GM18507 (cell line): ENCODE results near the gene SYTL2.

Source experiments
- DNase-seq: peaks from one replicate; pipeline ENCODE4 v3.0.0; 2011; ENCODE audit warnings: low read depth; ENCODE audit not compliant: insufficient read length; ENCODE audit errors: extremely low spot score
- FAIRE-seq: peaks from 2 replicates; lab custom pipeline; 2011; peaks lifted over from hg19 to GRCh38; lab: Jason Lieb, UNC

SYTL2 gene

GRCh38 chr11:85745626-85746025 lies 65.3 kb downstream of the SYTL2 start:
- DNase-seq (no peak), FAIRE-seq (no peak)

DNA sequence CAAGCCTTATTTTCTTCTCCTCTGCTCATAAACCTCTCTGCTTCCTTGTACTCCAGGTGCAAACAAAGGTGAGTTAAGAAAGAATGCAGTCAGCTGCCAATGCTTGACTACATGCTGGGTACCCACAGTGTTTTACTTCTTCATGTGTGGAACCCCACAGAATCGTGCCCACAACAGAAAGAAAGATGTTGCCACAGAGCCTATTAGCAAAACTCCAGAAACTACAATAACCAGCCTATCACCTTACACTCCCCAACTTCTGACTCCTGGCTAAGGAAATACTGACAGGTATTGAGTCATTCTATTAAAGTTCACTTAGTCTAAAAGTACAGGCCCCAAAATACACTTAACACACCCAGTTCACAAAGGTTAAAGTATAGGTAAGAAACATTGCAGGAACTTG lies 68.1 kb downstream of the SYTL2 start:
- DNase-seq: no peak
- no peak for FAIRE-seq

DNA sequence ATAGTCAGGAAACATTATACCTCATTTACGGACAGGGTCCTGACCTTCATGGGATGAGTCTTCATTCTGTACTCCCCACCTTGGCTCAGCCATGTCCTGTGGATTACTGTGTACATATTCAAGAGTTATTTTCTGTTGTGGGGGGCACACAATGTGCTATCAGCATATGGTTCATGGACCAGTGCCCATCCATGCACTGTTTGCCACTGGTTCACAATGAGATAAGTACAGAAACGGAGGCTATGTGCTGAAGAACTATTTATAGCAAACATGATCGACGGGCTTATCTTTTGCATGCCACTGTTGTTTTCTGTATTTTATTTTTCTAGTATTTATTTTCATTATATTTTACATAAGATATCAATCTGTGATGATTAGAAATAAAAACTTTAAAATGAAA lies 68.6 kb downstream of the SYTL2 start:
- FAIRE-seq (no peak), DNase-seq (no peak)

GRCh38 chr11:85740481-85741400 lies 70.2 kb downstream of the SYTL2 start:
- DNase-seq: no peak
- no peak for FAIRE-seq

GRCh38 chr11:85737738-85738137 lies 73.2 kb downstream of the SYTL2 start:
- FAIRE-seq: no peak
- DNase-seq: no peak

DNA sequence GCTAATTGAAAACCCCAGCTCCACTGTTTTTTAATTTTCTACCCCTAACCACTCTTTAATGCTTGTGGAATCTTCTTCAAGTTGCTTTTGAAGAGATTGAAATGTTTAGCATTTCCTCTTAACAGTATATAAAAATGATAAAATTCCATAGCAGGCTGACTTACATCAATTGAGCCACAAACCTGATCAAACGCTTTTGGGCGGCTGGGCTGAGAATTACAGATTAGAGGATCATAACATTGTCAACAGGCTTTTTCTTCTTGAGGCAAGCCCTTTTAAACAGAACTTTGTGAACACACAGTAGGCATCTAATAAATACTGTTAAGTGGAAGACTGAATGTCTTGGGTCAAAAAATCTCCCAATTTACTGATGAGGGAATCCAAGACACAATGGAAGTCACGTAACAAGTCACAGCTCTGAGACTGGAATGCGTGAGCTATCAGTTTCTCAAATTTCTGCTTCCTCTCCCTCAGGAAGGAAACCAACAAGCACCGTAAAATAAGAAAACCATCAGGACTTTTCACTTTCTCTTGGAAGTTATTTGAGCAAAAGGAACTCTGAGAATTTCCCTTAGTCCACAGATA lies 75.0 kb downstream of the SYTL2 start:
- FAIRE-seq: no peak
- no peak for DNase-seq

DNA sequence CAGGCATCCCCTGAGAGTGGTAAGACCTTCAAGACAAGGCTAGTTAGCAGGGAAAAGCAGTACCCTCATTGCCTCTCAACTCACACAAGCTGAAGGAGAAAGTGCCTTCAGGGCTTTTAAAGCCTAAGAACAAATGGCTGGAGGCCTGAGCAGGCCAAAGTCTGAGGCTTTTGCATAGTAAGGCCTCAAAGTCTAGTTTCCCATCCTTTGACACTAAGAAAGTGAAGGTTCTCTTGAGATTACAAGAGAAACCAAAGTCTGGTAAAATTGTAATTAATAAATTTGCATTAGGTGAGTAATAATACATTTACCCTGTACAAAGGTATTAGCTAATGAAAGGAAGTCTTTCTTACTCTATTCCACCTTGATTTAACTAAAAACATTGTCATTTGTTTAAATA lies 78.0 kb downstream of the SYTL2 start:
- DNase-seq (no peak), FAIRE-seq (no peak)

- DNase-seq: no peak
- FAIRE-seq: no peak
Observed at GRCh38 chr11:85726381-85726780, 84.6 kb downstream of the SYTL2 start.

DNA sequence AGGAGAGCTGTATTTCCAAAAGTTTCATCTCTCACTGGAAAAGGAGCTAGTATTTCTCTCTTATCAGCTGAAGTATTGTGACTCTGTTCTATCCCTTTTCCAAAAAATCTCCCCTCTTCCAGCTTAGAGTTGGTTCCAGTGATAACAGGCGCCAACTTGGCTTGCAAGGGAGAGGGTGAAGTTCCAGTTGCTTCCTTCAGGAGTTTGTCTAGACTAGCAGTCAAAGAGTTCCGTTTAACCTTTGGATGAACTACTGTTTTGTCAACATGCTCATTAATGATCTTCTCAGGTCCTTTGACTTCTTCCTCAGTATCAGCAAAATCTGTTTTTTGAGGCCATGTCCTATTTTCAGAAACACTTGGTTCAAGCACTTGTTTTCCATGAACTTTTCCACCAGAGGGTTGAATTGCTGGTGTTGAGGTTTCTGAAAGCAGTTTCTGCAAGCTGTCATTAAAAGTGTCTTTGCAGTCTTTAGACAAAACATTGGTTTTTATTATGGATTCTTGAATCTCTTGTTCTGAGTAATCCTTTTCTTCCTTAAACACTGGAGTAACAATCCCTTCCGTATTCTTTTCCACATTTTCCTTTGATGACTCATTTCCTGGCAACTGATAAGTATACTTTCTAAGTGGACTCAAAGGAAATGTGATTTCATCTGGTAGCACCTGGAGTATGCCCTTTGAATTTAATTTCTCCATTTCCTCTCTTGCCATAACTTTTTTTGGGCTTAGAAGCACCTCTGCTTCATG lies 85.3 kb downstream of the SYTL2 start:
- DNase-seq (no peak), FAIRE-seq (no peak)

DNA sequence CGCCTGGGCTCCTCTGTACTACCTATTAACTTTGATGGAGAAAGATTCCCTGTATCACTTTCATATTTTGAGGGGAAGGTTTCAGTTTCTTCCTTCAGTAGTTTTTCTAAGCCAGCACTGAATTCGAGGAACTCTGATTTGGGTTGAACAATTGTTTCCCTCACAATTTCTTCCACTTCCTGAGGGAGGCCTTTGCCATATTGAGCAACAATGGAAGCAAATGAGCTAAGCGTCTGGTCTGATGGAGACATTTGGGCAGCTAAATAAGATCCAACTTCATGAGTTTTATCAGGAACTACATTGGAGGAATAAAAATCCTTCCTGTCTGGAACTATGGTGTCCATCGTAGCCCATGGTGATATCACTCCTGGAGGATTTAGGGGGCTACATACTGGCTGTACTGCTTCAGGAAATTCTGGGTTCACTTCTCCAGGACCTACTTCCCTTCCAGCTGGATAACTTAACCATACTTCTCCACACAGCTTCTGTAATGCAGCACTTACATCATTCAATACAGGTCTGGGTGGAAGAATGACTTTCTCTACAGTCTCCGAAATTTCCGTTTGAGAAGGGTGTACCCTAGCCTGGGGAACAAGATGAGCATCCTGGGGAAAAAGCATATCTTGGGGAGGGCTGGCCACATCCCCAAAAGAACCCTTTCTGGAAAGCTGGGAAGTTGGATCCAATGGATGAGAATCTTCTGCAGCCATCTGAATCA lies 86.0 kb downstream of the SYTL2 start:
- no peak for DNase-seq

GRCh38 chr11:85723088-85723487 lies 87.9 kb downstream of the SYTL2 start:
- DNase-seq (no peak), FAIRE-seq (no peak)

More for the DNA sequence above, 86.0 kb downstream of the SYTL2 start:
- FAIRE-seq: no peak

- DNase-seq (no peak), FAIRE-seq (no peak)
Observed at GRCh38 chr11:85721191-85721590, 89.8 kb downstream of the SYTL2 start.

GRCh38 chr11:85718991-85719807 lies 91.7 kb downstream of the SYTL2 start:
- FAIRE-seq: no peak
- no peak for DNase-seq

DNA sequence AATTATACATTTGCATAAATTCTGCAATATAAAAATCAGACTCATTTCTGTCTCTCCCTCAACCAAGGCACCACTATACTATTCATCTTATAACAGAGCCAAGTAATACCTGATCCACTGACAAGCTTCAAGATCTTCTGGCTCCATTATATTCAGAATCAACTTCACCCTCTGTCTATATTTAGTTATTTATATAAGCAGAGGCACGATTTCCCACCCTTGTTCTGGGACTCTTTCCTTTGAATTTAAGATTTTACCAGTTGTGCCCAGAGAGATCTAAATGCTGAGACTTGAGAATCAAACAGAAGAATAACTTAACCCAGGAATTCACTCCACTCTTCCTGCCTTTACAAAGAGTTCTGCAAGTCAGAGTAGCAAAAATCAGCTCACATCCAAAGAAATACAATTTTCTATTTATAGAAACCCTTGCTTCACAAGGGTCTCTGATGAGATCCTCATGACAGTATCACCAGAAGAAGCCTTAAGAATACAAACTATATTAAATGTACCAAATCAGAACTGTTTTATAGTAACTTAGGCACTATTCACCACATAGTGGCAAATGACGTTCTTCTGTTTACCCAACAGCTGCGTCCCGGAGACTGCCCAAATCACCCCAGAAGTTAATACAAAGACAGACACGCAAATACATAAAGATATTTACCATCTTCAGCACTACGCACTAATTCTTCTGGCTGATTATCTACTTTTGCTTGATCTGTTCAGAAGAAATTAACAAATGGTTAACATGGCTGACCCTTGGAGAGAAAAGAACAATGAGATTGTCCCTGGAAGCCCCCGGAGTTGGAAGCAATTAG lies 92.6 kb downstream of the SYTL2 start:
- FAIRE-seq: no peak
- DNase-seq: no peak

- no peak for DNase-seq
- no peak for FAIRE-seq
Observed at GRCh38 chr11:85717429-85717828, 93.5 kb downstream of the SYTL2 start.

- DNase-seq: no peak
- no peak for FAIRE-seq
Observed at GRCh38 chr11:85712953-85713352, 98.0 kb downstream of the SYTL2 start.

- FAIRE-seq (no peak), DNase-seq (no peak)
Observed at GRCh38 chr11:85710917-85711316, 100.0 kb downstream of the SYTL2 start.
